ENCODE data around the gene EPHB1. TPM values are rescaled to one million over a fixed set of nuclear protein-coding genes. Genes with fewer than 3 reads are reported as not detected.

EPHB1 gene
- total RNA-seq, 2 experiments from 2014 or later, result 0.32 TPM; not detected in 1

DNA sequence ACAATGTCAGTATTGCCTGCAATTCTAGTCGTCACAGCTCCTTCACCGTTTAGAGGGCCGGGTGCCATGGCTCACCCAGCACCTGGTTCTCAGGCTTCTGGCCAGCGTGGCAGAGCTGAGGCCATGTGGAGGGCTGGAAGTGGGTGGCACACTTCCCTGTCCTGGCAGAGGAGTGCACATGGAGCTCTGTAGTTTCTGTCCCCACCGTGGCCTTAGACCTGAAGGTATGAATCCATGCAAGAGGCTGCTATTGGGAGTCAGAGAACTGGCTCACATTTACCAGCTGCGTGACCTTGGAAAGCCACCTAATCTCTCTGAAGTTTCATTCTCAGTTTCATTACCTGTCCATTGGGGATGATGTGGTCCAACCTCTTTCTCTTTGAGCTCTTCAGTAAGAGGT is 22.2 kb downstream of the EPHB1 start:
- Mint-ChIP-seq H3K4me1 (ENCODE audit: low read depth) (no peaks in the 10 kb centered on the region), H3K27ac (no peak overlapping the region), H3K27me3 (ENCODE audit: low read depth) (peaks cover 11% of the 10 kb centered on the region), H3K4me3 (no peak overlapping the region), H3K9me3 (no peaks in the 10 kb centered on the region), H3K36me3 (ENCODE audit: low read depth) (no peaks in the 10 kb centered on the region)
- DNase-seq, result no peak
- CTCF ChIA-PET, result interaction anchor here (1.3 kb wide), 1 partner anchor 22 kb away, joined by 3 read pairs; the partner anchor contains the start of gene EPHB1
- intact Hi-C loops (cut with micrococcal nuclease), result no loop called here

DNA sequence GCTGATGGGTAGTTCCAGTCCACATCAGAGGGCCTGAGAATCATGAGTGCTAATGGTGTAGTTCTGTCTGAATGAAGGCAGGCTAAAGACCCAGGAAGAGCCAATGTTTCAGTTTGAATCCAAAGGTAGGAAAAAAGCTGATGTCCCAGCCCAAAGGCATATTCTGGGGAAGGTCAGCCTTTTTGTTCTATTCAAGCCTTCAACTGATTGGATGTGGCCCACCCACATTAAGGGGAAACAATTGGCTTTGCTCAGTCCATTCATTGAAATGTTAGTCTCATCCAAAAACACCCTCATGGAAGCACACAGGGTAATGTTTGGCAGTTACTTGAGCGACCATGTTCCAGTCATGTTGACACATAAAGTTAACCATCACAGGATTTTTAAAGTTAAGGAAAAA is 25.9 kb downstream of the EPHB1 start:
- Mint-ChIP-seq H3K4me3 (no peak overlapping the region), H3K36me3 (ENCODE audit: low read depth) (no peaks in the 10 kb centered on the region), H3K9me3 (no peaks in the 10 kb centered on the region), H3K27me3 (ENCODE audit: low read depth) (peaks cover 11% of the 10 kb centered on the region), H3K4me1 (ENCODE audit: low read depth) (no peaks in the 10 kb centered on the region), H3K27ac (no peak overlapping the region)
- CTCF ChIA-PET, result no interaction called here
- DNase-seq, result no peak
- intact Hi-C loops (cut with micrococcal nuclease), result no loop called here

- Mint-ChIP-seq H3K4me3 (no peak overlapping the region), H3K4me1 (ENCODE audit: low read depth) (no peaks in the 10 kb centered on the region), H3K36me3 (ENCODE audit: low read depth) (no peaks in the 10 kb centered on the region), H3K27me3 (ENCODE audit: low read depth) (peaks cover 13% of the 10 kb centered on the region), H3K27ac (no peak overlapping the region), H3K9me3 (no peaks in the 10 kb centered on the region)
- CTCF ChIA-PET, result interaction anchor here (1.0 kb wide), 1 partner anchor 28 kb away, joined by 3 read pairs; no protein-coding TSS in a partner anchor
- DNase-seq, result no peak
- intact Hi-C loops (cut with micrococcal nuclease), result no loop called here
These were observed 27.0 kb downstream of the EPHB1 start for GRCh38 chr3:134822090-134822489.

GRCh38 chr3:134823679-134824078 is 28.6 kb downstream of the EPHB1 start:
- H3K27me3 Mint-ChIP-seq (ENCODE audit: low read depth), result peaks cover 13% of the 10 kb centered on the region
- CTCF ChIA-PET, result interaction anchor here (1.3 kb wide), 1 partner anchor 15 kb away, joined by 3 read pairs; no protein-coding TSS in a partner anchor
- H3K4me3 Mint-ChIP-seq, result no peak overlapping the region
- intact Hi-C loops (cut with micrococcal nuclease), result no loop called here
- no peaks in the 10 kb centered on the region for H3K36me3 Mint-ChIP-seq (ENCODE audit: low read depth)
- H3K27ac Mint-ChIP-seq, result no peak overlapping the region
- H3K4me1 Mint-ChIP-seq (ENCODE audit: low read depth), result no peaks in the 10 kb centered on the region
- no peaks in the 10 kb centered on the region for H3K9me3 Mint-ChIP-seq
- DNase-seq, result no peak

GRCh38 chr3:134824791-134825190 is 29.7 kb downstream of the EPHB1 start:
- H3K27me3 Mint-ChIP-seq (ENCODE audit: low read depth), result peaks cover 10% of the 10 kb centered on the region
- no peak overlapping the region for H3K4me3 Mint-ChIP-seq
- H3K27ac Mint-ChIP-seq, result no peak overlapping the region
- intact Hi-C loops (cut with micrococcal nuclease), result no loop called here
- DNase-seq, result no peak
- H3K36me3 Mint-ChIP-seq (ENCODE audit: low read depth), result no peaks in the 10 kb centered on the region
- H3K9me3 Mint-ChIP-seq, result no peaks in the 10 kb centered on the region
- no peaks in the 10 kb centered on the region for H3K4me1 Mint-ChIP-seq (ENCODE audit: low read depth)
- CTCF ChIA-PET, result no interaction called here

DNA sequence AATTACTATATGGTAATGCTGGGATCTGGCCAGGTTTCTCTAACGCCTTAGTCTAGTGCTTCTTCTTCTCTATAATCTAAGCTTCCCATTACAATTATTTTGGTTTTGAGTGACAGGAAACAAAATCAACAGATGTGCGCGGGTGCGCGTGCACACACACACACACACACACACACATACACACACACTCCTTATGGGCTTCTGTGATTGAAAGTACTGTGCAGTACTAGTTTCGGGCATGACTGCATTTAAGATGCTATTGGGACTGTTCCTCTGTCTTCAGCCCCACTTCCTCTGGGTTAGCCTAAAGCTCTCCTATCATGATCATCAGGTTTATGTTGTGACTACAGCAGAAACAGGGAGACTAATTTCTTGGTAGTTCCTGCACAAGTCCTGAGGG is 32.2 kb downstream of the EPHB1 start:
- Mint-ChIP-seq H3K27ac (no peak overlapping the region), H3K9me3 (no peaks in the 10 kb centered on the region)

DNA sequence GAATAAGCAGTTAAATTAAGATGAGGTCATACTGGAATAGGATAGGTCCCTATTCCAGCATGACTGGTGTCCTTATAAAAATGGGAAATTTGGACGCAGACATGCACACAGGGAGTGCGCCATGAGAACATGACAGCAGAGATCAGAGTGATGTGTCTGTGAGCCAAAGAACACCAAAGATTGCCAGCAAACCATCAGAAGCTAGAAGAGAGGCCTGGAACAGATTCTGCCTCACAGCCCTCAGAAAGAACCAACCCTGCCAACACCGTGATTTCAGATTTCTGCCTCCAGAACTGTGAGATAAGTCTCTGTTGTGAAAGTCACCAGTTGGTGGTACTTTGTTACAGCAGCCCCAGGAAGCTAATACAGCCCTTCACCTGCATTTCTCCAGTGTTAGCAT is 34.7 kb downstream of the EPHB1 start:
- CTCF ChIA-PET, result no interaction called here
- Mint-ChIP-seq H3K27me3 (ENCODE audit: low read depth) (peaks cover 4% of the 10 kb centered on the region), H3K4me1 (ENCODE audit: low read depth) (no peaks in the 10 kb centered on the region), H3K4me3 (no peak overlapping the region), H3K9me3 (no peaks in the 10 kb centered on the region), H3K27ac (no peak overlapping the region), H3K36me3 (ENCODE audit: low read depth) (no peaks in the 10 kb centered on the region)
- intact Hi-C loops (cut with micrococcal nuclease), result no loop called here
- no peak for DNase-seq

More for the DNA sequence above, 32.2 kb downstream of the EPHB1 start:
- CTCF ChIA-PET, result interaction anchor here (0.6 to 1.0 kb wide), 2 partner anchors 32 to 1060 kb away, joined by 3 to 4 read pairs; partner anchors contain the start of gene EPHB1
- H3K36me3 Mint-ChIP-seq (ENCODE audit: low read depth), result no peaks in the 10 kb centered on the region
- H3K4me1 Mint-ChIP-seq (ENCODE audit: low read depth), result no peaks in the 10 kb centered on the region
- no peak overlapping the region for H3K4me3 Mint-ChIP-seq
- no peak for DNase-seq
- intact Hi-C loops (cut with micrococcal nuclease), result no loop called here
- H3K27me3 Mint-ChIP-seq (ENCODE audit: low read depth), result peaks cover 2% of the 10 kb centered on the region

GRCh38 chr3:134832585-134832984 is 37.5 kb downstream of the EPHB1 start:
- Mint-ChIP-seq H3K27ac (no peak overlapping the region), H3K4me3 (no peak overlapping the region), H3K9me3 (no peaks in the 10 kb centered on the region), H3K27me3 (ENCODE audit: low read depth) (peaks cover 3% of the 10 kb centered on the region), H3K36me3 (ENCODE audit: low read depth) (no peaks in the 10 kb centered on the region), H3K4me1 (ENCODE audit: low read depth) (no peaks in the 10 kb centered on the region)
- CTCF ChIA-PET, result no interaction called here
- intact Hi-C loops (cut with micrococcal nuclease), result no loop called here
- no peak for DNase-seq

- H3K9me3 Mint-ChIP-seq, result no peaks in the 10 kb centered on the region
- H3K4me1 Mint-ChIP-seq (ENCODE audit: low read depth), result no peaks in the 10 kb centered on the region
- intact Hi-C loops (cut with micrococcal nuclease), result no loop called here
- no peak for DNase-seq
- H3K4me3 Mint-ChIP-seq, result no peak overlapping the region
- CTCF ChIA-PET, result no interaction called here
- peaks cover 3% of the 10 kb centered on the region for H3K27me3 Mint-ChIP-seq (ENCODE audit: low read depth)
- no peaks in the 10 kb centered on the region for H3K36me3 Mint-ChIP-seq (ENCODE audit: low read depth)
- H3K27ac Mint-ChIP-seq, result no peak overlapping the region
These were observed 38.5 kb downstream of the EPHB1 start for GRCh38 chr3:134833453-134834163.

DNA sequence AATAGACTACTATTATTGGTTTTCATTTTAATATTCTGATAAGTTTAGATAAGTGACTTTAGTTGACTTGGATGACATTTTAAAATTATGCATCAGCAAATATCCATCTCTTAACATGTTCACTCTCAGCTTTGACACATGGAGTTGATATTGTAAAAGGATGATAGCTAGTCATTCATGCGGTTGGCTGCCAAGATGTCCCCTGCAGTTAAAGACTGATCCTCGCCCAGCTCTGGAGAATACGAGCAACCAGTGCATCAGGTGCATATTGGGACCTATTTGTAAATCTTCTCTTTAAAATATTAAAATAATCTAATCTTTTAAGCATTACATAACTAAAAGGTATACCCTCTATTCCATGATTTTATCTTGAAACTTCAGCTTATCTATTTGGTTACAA is 41.9 kb downstream of the EPHB1 start:
- intact Hi-C loops (cut with micrococcal nuclease), result no loop called here
- Mint-ChIP-seq H3K27me3 (ENCODE audit: low read depth) (peaks cover 5% of the 10 kb centered on the region), H3K4me3 (no peak overlapping the region), H3K27ac (no peak overlapping the region), H3K4me1 (ENCODE audit: low read depth) (no peaks in the 10 kb centered on the region), H3K36me3 (ENCODE audit: low read depth) (no peaks in the 10 kb centered on the region), H3K9me3 (peaks cover 3% of the 10 kb centered on the region)
- DNase-seq, result no peak
- CTCF ChIA-PET, result interaction anchor here (1.4 kb wide), 1 partner anchor 42 kb away, joined by 3 read pairs; no protein-coding TSS in a partner anchor

- peaks cover 12% of the 10 kb centered on the region for H3K9me3 Mint-ChIP-seq
- no peak overlapping the region for H3K27ac Mint-ChIP-seq
- DNase-seq, result peak; percentile 9
- no peaks in the 10 kb centered on the region for H3K4me1 Mint-ChIP-seq (ENCODE audit: low read depth)
- H3K4me3 Mint-ChIP-seq, result no peak overlapping the region
- H3K36me3 Mint-ChIP-seq (ENCODE audit: low read depth), result no peaks in the 10 kb centered on the region
- CTCF ChIA-PET, result interaction anchor here (0.8 to 1.8 kb wide), 4 partner anchors 15 to 168 kb away, joined by 3 to 7 read pairs (median 3); partner anchors contain the start of gene EPHB1
- peaks cover 5% of the 10 kb centered on the region for H3K27me3 Mint-ChIP-seq (ENCODE audit: low read depth)
- intact Hi-C loops (cut with micrococcal nuclease), result loop anchor here (1.0 to 2.0 kb wide), 2 partner anchors 43 to 238 kb away; partner anchors contain the start of gene EPHB1
These were observed 43.5 kb downstream of the EPHB1 start for GRCh38 chr3:134838599-134838998.

DNA sequence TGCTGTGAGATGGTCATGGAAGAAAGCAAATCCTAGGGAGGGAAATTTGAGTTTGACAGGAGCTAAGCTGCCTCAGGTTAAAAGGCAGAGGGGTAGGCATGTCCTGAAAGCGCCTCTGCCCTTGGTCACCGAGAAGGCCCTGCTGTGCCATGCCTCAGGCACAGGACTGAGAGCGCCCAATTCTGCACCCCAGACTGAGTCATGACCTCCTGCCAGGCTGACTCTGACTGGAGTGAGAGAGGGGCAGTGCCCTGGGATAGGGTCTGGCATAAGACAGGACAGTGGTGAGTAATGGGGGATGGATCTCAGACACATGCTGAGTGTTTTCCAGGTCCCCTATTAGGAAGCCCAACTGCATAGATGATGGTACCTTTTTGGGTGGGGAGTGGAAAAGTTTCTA is 44.4 kb downstream of the EPHB1 start:
- no peaks in the 10 kb centered on the region for H3K36me3 Mint-ChIP-seq (ENCODE audit: low read depth)
- H3K4me3 Mint-ChIP-seq, result no peak overlapping the region
- intact Hi-C loops (cut with micrococcal nuclease), result loop anchor here (2.0 kb wide), 1 partner anchor 239 kb away; no protein-coding TSS in a partner anchor
- H3K4me1 Mint-ChIP-seq (ENCODE audit: low read depth), result no peaks in the 10 kb centered on the region
- DNase-seq, result no peak
- H3K27ac Mint-ChIP-seq, result no peak overlapping the region
- CTCF ChIA-PET, result interaction anchor here (1.8 kb wide), 1 partner anchor 44 kb away, joined by 7 read pairs; the partner anchor contains the start of gene EPHB1
- H3K9me3 Mint-ChIP-seq, result peaks cover 20% of the 10 kb centered on the region
- peaks cover 2% of the 10 kb centered on the region for H3K27me3 Mint-ChIP-seq (ENCODE audit: low read depth)

DNA sequence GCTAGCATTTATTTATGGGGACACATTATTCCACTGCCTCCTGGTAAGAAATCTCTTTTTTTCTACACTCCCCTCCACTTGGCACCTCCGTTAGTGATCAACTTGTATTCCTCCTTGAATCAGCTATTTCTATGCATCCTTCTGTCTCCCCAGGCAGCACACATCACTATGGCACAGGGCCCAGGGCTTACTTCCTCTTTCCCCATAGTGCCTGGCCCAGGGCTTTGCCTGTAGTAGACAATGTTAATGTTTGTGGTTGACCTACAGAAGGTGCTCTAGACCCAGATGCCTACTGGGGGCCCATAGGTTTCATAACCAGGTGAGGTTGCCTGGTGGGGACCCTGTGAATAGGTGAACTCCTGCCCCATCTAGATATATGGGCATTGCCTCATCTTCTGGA is 44.9 kb downstream of the EPHB1 start:
- Mint-ChIP-seq H3K27ac (no peak overlapping the region), H3K9me3 (peaks cover 20% of the 10 kb centered on the region), H3K4me1 (ENCODE audit: low read depth) (no peaks in the 10 kb centered on the region), H3K36me3 (ENCODE audit: low read depth) (no peaks in the 10 kb centered on the region), H3K27me3 (ENCODE audit: low read depth) (peaks cover 2% of the 10 kb centered on the region), H3K4me3 (no peak overlapping the region)
- intact Hi-C loops (cut with micrococcal nuclease), result loop anchor here (2.0 kb wide), 1 partner anchor 239 kb away; no protein-coding TSS in a partner anchor
- CTCF ChIA-PET, result interaction anchor here (1.8 kb wide), 1 partner anchor 45 kb away, joined by 7 read pairs; the partner anchor contains the start of gene EPHB1
- no peak for DNase-seq

Data from activated naive CD4-positive, alpha-beta T cell treated with anti-CD3 and anti-CD28 coated beads for 36 hours (primary cell).